PC-9 (cell line): Measurements from ENCODE around the gene RNF144A.

Experiments used
- EZH2 ChIP-seq: fragments of 200-600 bp; sonication (generic); IDR thresholded peaks from 2 replicates; pipeline ENCODE4 v1.8.0; 2017; ENCODE audit warnings: antibody characterized with exemption, low read depth
- TF ChIP-seq, protein P1 (sequence below): fragments of 200-600 bp; sonication (generic); conservative IDR thresholded peaks from 2 replicates; pipeline ENCODE4 v1.6.1; 2017; ENCODE audit warnings: mixed run types, antibody characterized with exemption, mild to moderate bottlenecking, moderate library complexity

DNA sequence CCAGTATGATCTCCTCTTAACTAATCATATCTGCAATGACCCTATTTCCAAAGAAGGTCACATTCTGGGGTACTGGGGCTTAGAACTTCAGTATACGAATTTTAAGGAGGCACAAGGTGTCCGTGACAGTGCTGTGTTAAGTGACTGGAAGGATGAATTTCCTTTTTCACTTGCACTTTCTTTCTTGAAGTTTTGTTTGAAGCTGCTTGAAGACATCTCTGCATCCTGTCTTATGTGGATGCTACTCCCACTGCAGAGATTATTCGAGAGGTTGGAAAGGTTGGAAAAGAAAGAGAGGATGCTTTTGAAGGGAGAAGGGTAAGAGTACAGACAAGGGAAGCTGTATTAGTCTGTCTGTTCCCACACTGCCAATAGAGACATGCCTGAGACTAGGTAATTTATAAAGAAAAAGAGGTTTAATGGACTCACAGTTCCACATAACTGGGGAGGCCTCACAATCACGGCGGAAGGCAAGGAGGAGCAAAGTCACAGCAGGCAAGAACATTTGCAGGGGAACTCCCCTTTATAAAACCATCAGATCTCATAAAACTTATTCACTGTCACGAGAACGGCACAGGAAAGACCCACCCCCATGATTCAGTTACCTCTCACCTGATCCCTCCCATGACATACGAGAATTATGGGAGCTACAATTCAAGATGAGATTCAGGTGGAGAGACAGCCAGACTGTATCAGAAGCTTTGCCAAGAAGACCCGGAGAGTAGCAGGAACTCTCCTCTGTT is 3.6 kb upstream of the RNF144A start:
- TF ChIP-seq, protein P1, sequence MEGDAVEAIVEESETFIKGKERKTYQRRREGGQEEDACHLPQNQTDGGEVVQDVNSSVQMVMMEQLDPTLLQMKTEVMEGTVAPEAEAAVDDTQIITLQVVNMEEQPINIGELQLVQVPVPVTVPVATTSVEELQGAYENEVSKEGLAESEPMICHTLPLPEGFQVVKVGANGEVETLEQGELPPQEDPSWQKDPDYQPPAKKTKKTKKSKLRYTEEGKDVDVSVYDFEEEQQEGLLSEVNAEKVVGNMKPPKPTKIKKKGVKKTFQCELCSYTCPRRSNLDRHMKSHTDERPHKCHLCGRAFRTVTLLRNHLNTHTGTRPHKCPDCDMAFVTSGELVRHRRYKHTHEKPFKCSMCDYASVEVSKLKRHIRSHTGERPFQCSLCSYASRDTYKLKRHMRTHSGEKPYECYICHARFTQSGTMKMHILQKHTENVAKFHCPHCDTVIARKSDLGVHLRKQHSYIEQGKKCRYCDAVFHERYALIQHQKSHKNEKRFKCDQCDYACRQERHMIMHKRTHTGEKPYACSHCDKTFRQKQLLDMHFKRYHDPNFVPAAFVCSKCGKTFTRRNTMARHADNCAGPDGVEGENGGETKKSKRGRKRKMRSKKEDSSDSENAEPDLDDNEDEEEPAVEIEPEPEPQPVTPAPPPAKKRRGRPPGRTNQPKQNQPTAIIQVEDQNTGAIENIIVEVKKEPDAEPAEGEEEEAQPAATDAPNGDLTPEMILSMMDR = no peak
- TF ChIP-seq EZH2 = no peak
